IPS-15b (cell line): Measurements from ENCODE around the gene ARHGEF6.

ENCODE experiments used
- H3K27me3 ChIP-seq: one replicate; pipeline ENCODE4 v1.6.1; 2013; ENCODE audit warnings: low read length; ENCODE audit not compliant: control insufficient read depth, insufficient read depth
- H3K36me3 ChIP-seq: one replicate; pipeline ENCODE4 v1.6.1; 2013; ENCODE audit warnings: low read length; ENCODE audit not compliant: control insufficient read depth, insufficient read depth
- H3K4me1 ChIP-seq: one replicate; pipeline ENCODE4 v1.6.1; 2013; ENCODE audit warnings: mild to moderate bottlenecking, low read length; ENCODE audit not compliant: control insufficient read depth, insufficient read depth
- H3K4me3 ChIP-seq: one replicate; pipeline ENCODE4 v1.5.1; 2013; ENCODE audit warnings: low read depth, low read length
- H3K9ac ChIP-seq: one replicate; pipeline ENCODE4 v1.6.1; 2013; ENCODE audit warnings: low read depth, mild to moderate bottlenecking, low read length
- H3K9me3 ChIP-seq: one replicate; pipeline ENCODE4 v1.6.1; 2013; ENCODE audit warnings: mild to moderate bottlenecking, low read length; ENCODE audit not compliant: control insufficient read depth, insufficient read depth

ARHGEF6 gene

GRCh38 chrX:136674270-136674985 is 106.3 kb downstream of the ARHGEF6 start:
- H3K4me3 ChIP-seq, result no peak overlapping the region

GRCh38 chrX:136671006-136671610 is 109.6 kb downstream of the ARHGEF6 start:
- Histone ChIP-seq H3K9ac (no peak overlapping the region), H3K36me3 (no peaks in the 10 kb centered on the region), H3K4me3 (no peak overlapping the region), H3K27me3 (no peaks in the 10 kb centered on the region), H3K9me3 (no peaks in the 10 kb centered on the region), H3K4me1 (no peaks in the 10 kb centered on the region)

More at GRCh38 chrX:136674270-136674985, 106.3 kb downstream of the ARHGEF6 start:
- Histone ChIP-seq H3K9me3 (no peaks in the 10 kb centered on the region), H3K27me3 (no peaks in the 10 kb centered on the region), H3K36me3 (no peaks in the 10 kb centered on the region), H3K9ac (no peak overlapping the region), H3K4me1 (no peaks in the 10 kb centered on the region)

- Histone ChIP-seq H3K9me3 (no peaks in the 10 kb centered on the region), H3K4me3 (no peak overlapping the region), H3K4me1 (no peaks in the 10 kb centered on the region), H3K36me3 (no peaks in the 10 kb centered on the region), H3K27me3 (no peaks in the 10 kb centered on the region), H3K9ac (no peak overlapping the region)
Observed at GRCh38 chrX:136667446-136668168, 113.1 kb downstream of the ARHGEF6 start.

- no peak overlapping the region for H3K4me3 ChIP-seq
- no peaks in the 10 kb centered on the region for H3K36me3 ChIP-seq
- no peaks in the 10 kb centered on the region for H3K27me3 ChIP-seq
- no peaks in the 10 kb centered on the region for H3K9me3 ChIP-seq
- H3K4me1 ChIP-seq, result no peaks in the 10 kb centered on the region
- no peak overlapping the region for H3K9ac ChIP-seq
Observed at GRCh38 chrX:136666088-136666487, 114.6 kb downstream of the ARHGEF6 start.

- Histone ChIP-seq H3K9me3 (no peaks in the 10 kb centered on the region), H3K9ac (no peak overlapping the region), H3K36me3 (no peaks in the 10 kb centered on the region), H3K4me1 (no peaks in the 10 kb centered on the region), H3K27me3 (no peaks in the 10 kb centered on the region), H3K4me3 (no peak overlapping the region)
Observed at GRCh38 chrX:136665258-136665900, 115.4 kb downstream of the ARHGEF6 start.

- H3K9ac ChIP-seq, result no peak overlapping the region
- no peak overlapping the region for H3K4me3 ChIP-seq
- H3K9me3 ChIP-seq, result no peaks in the 10 kb centered on the region
- no peaks in the 10 kb centered on the region for H3K27me3 ChIP-seq
- H3K4me1 ChIP-seq, result no peaks in the 10 kb centered on the region
- no peaks in the 10 kb centered on the region for H3K36me3 ChIP-seq
Observed at GRCh38 chrX:136662976-136663375, 117.8 kb downstream of the ARHGEF6 start.

GRCh38 chrX:136662104-136662503 is 118.6 kb downstream of the ARHGEF6 start:
- Histone ChIP-seq H3K4me1 (no peaks in the 10 kb centered on the region), H3K36me3 (no peaks in the 10 kb centered on the region), H3K9me3 (no peaks in the 10 kb centered on the region), H3K4me3 (no peak overlapping the region), H3K27me3 (no peaks in the 10 kb centered on the region), H3K9ac (no peak overlapping the region)

GRCh38 chrX:136660896-136661295 is 119.8 kb downstream of the ARHGEF6 start:
- Histone ChIP-seq H3K9ac (no peak overlapping the region), H3K4me3 (no peak overlapping the region), H3K4me1 (no peaks in the 10 kb centered on the region), H3K36me3 (no peaks in the 10 kb centered on the region), H3K9me3 (no peaks in the 10 kb centered on the region), H3K27me3 (no peaks in the 10 kb centered on the region)

GRCh38 chrX:136659174-136659573 is 121.6 kb downstream of the ARHGEF6 start:
- no peaks in the 10 kb centered on the region for H3K36me3 ChIP-seq
- H3K4me3 ChIP-seq, result no peak overlapping the region
- H3K9ac ChIP-seq, result no peak overlapping the region
- H3K4me1 ChIP-seq, result no peaks in the 10 kb centered on the region
- no peaks in the 10 kb centered on the region for H3K9me3 ChIP-seq
- no peaks in the 10 kb centered on the region for H3K27me3 ChIP-seq

GRCh38 chrX:136658151-136658550 is 122.6 kb downstream of the ARHGEF6 start:
- Histone ChIP-seq H3K9me3 (no peaks in the 10 kb centered on the region), H3K27me3 (no peaks in the 10 kb centered on the region), H3K4me1 (no peaks in the 10 kb centered on the region), H3K36me3 (no peaks in the 10 kb centered on the region), H3K9ac (no peak overlapping the region), H3K4me3 (no peak overlapping the region)

- no peaks in the 10 kb centered on the region for H3K9me3 ChIP-seq
- H3K4me1 ChIP-seq, result no peaks in the 10 kb centered on the region
- H3K9ac ChIP-seq, result no peak overlapping the region
- no peaks in the 10 kb centered on the region for H3K27me3 ChIP-seq
- no peaks in the 10 kb centered on the region for H3K36me3 ChIP-seq
- no peak overlapping the region for H3K4me3 ChIP-seq
Observed at GRCh38 chrX:136656361-136656964, 124.3 kb downstream of the ARHGEF6 start.
